Measurements from ENCODE around the gene PIF1. TPM values are rescaled to one million over a fixed set of nuclear protein-coding genes. Genes with fewer than 3 reads are reported as not detected.

The PIF1 gene
- total and polyA plus RNA-seq, 7 experiments from 2014 or later: 0.34 to 30.2 (median 1.0) TPM; not detected in 4

DNA sequence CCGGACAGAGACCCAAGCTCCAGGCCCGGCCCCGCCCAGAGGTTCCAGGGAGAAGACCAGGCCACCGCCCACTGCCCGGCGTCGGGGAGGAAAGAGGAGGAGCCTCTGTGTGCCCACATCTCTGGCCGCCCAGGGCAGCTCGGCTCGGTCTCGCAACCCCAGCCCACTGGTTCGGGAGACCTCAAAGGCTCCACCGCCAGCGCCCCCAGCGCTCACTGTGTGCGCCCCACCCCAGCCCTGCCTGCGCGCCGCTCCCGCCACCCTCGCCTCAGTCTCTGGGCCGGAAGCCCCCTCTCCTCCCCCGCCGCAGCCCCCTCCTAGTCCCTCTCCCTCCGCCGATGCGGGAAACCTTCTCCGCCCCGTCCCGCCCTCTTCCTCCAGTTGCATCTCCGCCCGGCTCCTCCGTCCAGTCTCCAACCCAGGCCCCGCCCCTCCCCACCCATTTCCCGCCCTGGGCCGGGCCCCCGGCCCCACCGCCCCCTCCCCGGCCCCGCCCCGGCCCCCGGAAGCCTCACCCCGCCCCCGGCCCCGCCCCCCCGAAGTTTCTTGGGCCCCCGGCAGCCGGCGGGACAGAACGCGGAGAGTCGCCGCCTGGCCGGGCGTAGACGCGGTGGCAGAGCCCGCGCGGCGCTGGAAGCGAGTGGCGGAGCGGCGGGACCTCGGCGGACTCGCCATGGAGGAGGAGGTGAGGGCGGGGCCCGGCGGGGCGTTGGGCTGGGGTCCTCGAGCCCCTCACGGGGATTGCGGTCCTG is 16.1 kb upstream of the PIF1 start, which contains the start of gene PLEKHO2:
Gene PLEKHO2, plus strand, starts transcription at position 572 of the 752 bp plus-strand sequence. Its CDS starts 102 bp downstream, at position 674.
- Histone ChIP-seq H3K36me3 (ENCODE audit: control insufficient read depth in 2 of 3, insufficient read depth in 3 of 3, low read length in 3 of 3) (no peaks in the 10 kb centered on the region), H3K4me1 (ENCODE audit: control insufficient read depth in 2 of 2, insufficient read depth in 2 of 2, low read length in 2 of 2) (peaks cover 48 to 61% of the 10 kb centered on the region in 2 donors), H3K4me3 (ENCODE audit: low read length) (peak within 1 kb of the TSS; percentile 65), H3K27ac (ENCODE audit: low read depth, low read length) (peak within 1 kb of the TSS; percentile 81), H3K9me3 (ENCODE audit: control insufficient read depth in 2 of 3, low read length in 3 of 3) (no peaks in the 10 kb centered on the region), H3K27me3 (ENCODE audit: control insufficient read depth in 2 of 2, insufficient read depth in 2 of 2, low read length in 2 of 2) (no peaks in the 10 kb centered on the region)
- H3K4me3 Mint-ChIP-seq: peak within 1 kb of the TSS; percentile 85 to 98 (median 96)
- intact Hi-C loops (cut with micrococcal nuclease): loop anchor here (1.0 to 10.0 kb wide), 10 partner anchors 16 to 744 kb away; partner anchors contain the start of genes PIF1 (in 2 of the 2), SPG21 (in 2 of the 2), TRIP4 (in 2 of the 2) and PARP16 (in 1 of the 2)
- no peaks in the 10 kb centered on the region for H3K9me3 Mint-ChIP-seq
- DNase-seq (peak; percentile 70 to 88 (median 80)), ATAC-seq (peak; percentile 85)
- CTCF ChIA-PET: interaction anchor here (0.7 to 2.5 kb wide), 4 partner anchors 16 to 655 kb away, joined by 3 to 12 read pairs (median 3); partner anchors contain the start of gene PIF1
- H3K27me3 Mint-ChIP-seq: no peaks in the 10 kb centered on the region
- peaks cover 63 to 89% (median 86%) of the 10 kb centered on the region in 7 donors for H3K4me1 Mint-ChIP-seq
- peak within 1 kb of the TSS; percentile 83 to 96 (median 91) for H3K27ac Mint-ChIP-seq
- POLR2A ChIA-PET: interaction anchor here (1.2 to 7.1 kb wide), 3 partner anchors 36 to 245 kb away, joined by 3 to 115 read pairs (median 3); no protein-coding TSS in a partner anchor
- H3K36me3 Mint-ChIP-seq: peaks cover 0 to 9% (median 0%) of the 10 kb centered on the region in 5 donors

DNA sequence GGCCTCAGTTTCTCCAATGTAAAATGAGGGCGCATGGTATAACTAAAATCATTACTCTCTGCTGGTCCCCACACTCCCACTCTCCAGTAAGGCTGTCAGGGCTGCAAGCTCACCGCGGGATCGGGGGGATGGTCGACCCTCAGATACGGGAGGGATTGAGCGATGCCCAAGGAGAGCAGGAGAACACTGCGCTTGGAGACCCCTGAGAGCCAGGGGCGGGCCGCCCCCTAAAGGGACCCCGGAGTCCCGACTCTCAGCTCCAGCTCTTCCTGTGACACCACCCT is 15.6 kb upstream of the PIF1 start:
- peaks cover 51 to 66% of the 10 kb centered on the region in 2 donors for H3K4me1 ChIP-seq (ENCODE audit: control insufficient read depth in 2 of 2, insufficient read depth in 2 of 2, low read length in 2 of 2)
- ChIA-PET POLR2A (interaction anchor here (1.2 to 7.1 kb wide), 3 partner anchors 37 to 244 kb away, joined by 3 to 115 read pairs (median 3); no protein-coding TSS in a partner anchor), CTCF (interaction anchor here (0.7 to 2.5 kb wide), 4 partner anchors 15 to 109 kb away, joined by 3 to 12 read pairs (median 3); partner anchors contain the start of gene PIF1)
- Mint-ChIP-seq H3K4me3 (peak overlapping the region; percentile 76 to 98 (median 86)), H3K9me3 (no peaks in the 10 kb centered on the region), H3K36me3 (peaks cover 0 to 9% (median 0%) of the 10 kb centered on the region in 5 donors), H3K27me3 (no peaks in the 10 kb centered on the region), H3K4me1 (peaks cover 65 to 89% (median 86%) of the 10 kb centered on the region in 7 donors), H3K27ac (peak overlapping the region; percentile 76 to 92 (median 85))
- H3K36me3 ChIP-seq (ENCODE audit: control insufficient read depth in 2 of 3, insufficient read depth in 3 of 3, low read length in 3 of 3): no peaks in the 10 kb centered on the region
- peak overlapping the region; percentile 81 for H3K27ac ChIP-seq (ENCODE audit: low read depth, low read length)
- intact Hi-C loops (cut with micrococcal nuclease): loop anchor here (1.0 to 10.0 kb wide), 10 partner anchors 16 to 744 kb away; partner anchors contain the start of genes PIF1 (in 2 of the 2), SPG21 (in 2 of the 2), TRIP4 (in 2 of the 2) and PARP16 (in 1 of the 2)
- no peak for DNase-seq
- no peak for ATAC-seq
- H3K9me3 ChIP-seq (ENCODE audit: control insufficient read depth in 2 of 3, low read length in 3 of 3): no peaks in the 10 kb centered on the region
- H3K27me3 ChIP-seq (ENCODE audit: control insufficient read depth in 2 of 2, insufficient read depth in 2 of 2, low read length in 2 of 2): no peaks in the 10 kb centered on the region
- peak overlapping the region; percentile 65 for H3K4me3 ChIP-seq (ENCODE audit: low read length)

GRCh38 chr15:64837502-64837901 is 12.1 kb upstream of the PIF1 start:
- ATAC-seq (peak; percentile 17), DNase-seq (peak in 7 of 9 donors; percentile 57 to 76 (median 73))
- Mint-ChIP-seq H3K27me3 (no peaks in the 10 kb centered on the region), H3K36me3 (peaks cover 0 to 5% (median 0%) of the 10 kb centered on the region in 5 donors), H3K4me1 (peaks cover 42 to 62% (median 58%) of the 10 kb centered on the region in 7 donors), H3K4me3 (peak overlapping the region; percentile 29 to 80 (median 70)), H3K9me3 (peaks cover 0 to 2% (median 0%) of the 10 kb centered on the region in 11 donors), H3K27ac (peak overlapping the region; percentile 78 to 94 (median 89))
- ChIA-PET POLR2A (interaction anchor here (0.6 to 7.1 kb wide), 6 partner anchors 9 to 69 kb away, joined by 3 to 115 read pairs (median 4); partner anchors contain the start of gene PIF1), CTCF (interaction anchor here (0.5 to 3.1 kb wide), 11 partner anchors 11 to 371 kb away, joined by 3 to 23 read pairs (median 5); partner anchors contain the start of gene PIF1)
- H3K27ac ChIP-seq (ENCODE audit: low read depth, low read length): peak overlapping the region; percentile 38
- intact Hi-C loops (cut with micrococcal nuclease): loop anchor here in 1 of 2 donors (5.0 kb wide), 2 partner anchors 190 to 460 kb away; partner anchors contain the start of genes MTFMT and RNU5A-1
- no peaks in the 10 kb centered on the region for H3K27me3 ChIP-seq (ENCODE audit: control insufficient read depth in 2 of 2, insufficient read depth in 2 of 2, low read length in 2 of 2)
- H3K36me3 ChIP-seq (ENCODE audit: control insufficient read depth in 2 of 3, insufficient read depth in 3 of 3, low read length in 3 of 3): no peaks in the 10 kb centered on the region
- H3K4me3 ChIP-seq (ENCODE audit: low read length): no peak overlapping the region
- H3K9me3 ChIP-seq (ENCODE audit: control insufficient read depth in 2 of 3, low read length in 3 of 3): no peaks in the 10 kb centered on the region
- H3K4me1 ChIP-seq (ENCODE audit: control insufficient read depth in 2 of 2, insufficient read depth in 2 of 2, low read length in 2 of 2): peaks cover 39 to 46% of the 10 kb centered on the region in 2 donors

- Histone ChIP-seq H3K27me3 (ENCODE audit: control insufficient read depth in 2 of 2, insufficient read depth in 2 of 2, low read length in 2 of 2) (no peaks in the 10 kb centered on the region), H3K36me3 (ENCODE audit: control insufficient read depth in 2 of 3, insufficient read depth in 3 of 3, low read length in 3 of 3) (no peaks in the 10 kb centered on the region), H3K4me1 (ENCODE audit: control insufficient read depth in 2 of 2, insufficient read depth in 2 of 2, low read length in 2 of 2) (peaks cover 37 to 43% of the 10 kb centered on the region in 2 donors), H3K9me3 (ENCODE audit: control insufficient read depth in 2 of 3, low read length in 3 of 3) (no peaks in the 10 kb centered on the region), H3K4me3 (ENCODE audit: low read length) (no peak overlapping the region), H3K27ac (ENCODE audit: low read depth, low read length) (peak overlapping the region; percentile 38)
- H3K36me3 Mint-ChIP-seq: peaks cover 0 to 2% (median 0%) of the 10 kb centered on the region in 5 donors
- peak overlapping the region; percentile 16 to 80 (median 72) for H3K4me3 Mint-ChIP-seq
- H3K9me3 Mint-ChIP-seq: peaks cover 0 to 2% (median 0%) of the 10 kb centered on the region in 11 donors
- ChIA-PET POLR2A (interaction anchor here (0.6 to 7.1 kb wide), 6 partner anchors 10 to 1658 kb away, joined by 3 to 115 read pairs (median 3); partner anchors contain the start of gene PIF1), CTCF (interaction anchor here (1.0 to 3.1 kb wide), 12 partner anchors 9 to 247 kb away, joined by 3 to 23 read pairs (median 4); partner anchors contain the start of gene PIF1)
- intact Hi-C loops (cut with micrococcal nuclease): loop anchor here in 1 of 2 donors (5.0 kb wide), 2 partner anchors 191 to 461 kb away; partner anchors contain the start of genes MTFMT and RNU5A-1
- H3K27ac Mint-ChIP-seq: peak overlapping the region; percentile 44 to 91 (median 81)
- no peaks in the 10 kb centered on the region for H3K27me3 Mint-ChIP-seq
- peaks cover 42 to 56% (median 52%) of the 10 kb centered on the region in 7 donors for H3K4me1 Mint-ChIP-seq
- ATAC-seq (no peak), DNase-seq (no peak)
Measured at GRCh38 chr15:64836023-64836536, 10.6 kb upstream of the PIF1 start.

DNA sequence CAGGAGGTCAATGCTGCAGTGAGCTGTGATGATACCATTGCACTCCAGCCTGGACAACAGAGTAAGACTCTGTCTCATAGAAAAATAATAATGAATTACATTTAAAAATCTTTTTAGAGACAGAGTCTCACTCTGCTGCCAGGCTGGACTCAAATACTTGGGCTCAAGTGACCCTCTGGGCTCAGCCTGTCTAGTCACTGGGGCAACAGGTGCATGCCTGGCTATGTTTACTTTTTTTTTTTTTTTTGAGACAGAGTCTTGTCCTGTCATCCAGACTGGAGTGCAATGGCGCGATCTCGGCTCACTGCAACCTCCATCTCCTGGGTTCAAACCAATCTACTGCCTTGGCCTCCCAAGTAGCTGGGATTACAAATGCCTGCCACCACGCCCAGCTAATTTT is 8.2 kb upstream of the PIF1 start:
- Mint-ChIP-seq H3K9me3 (peaks cover 0 to 2% (median 0%) of the 10 kb centered on the region in 11 donors), H3K36me3 (peaks cover 0 to 2% (median 0%) of the 10 kb centered on the region in 5 donors), H3K4me3 (no peak overlapping the region), H3K27me3 (no peaks in the 10 kb centered on the region), H3K4me1 (peaks cover 31 to 37% (median 35%) of the 10 kb centered on the region in 7 donors), H3K27ac (no peak overlapping the region)
- peaks cover 28 to 35% of the 10 kb centered on the region in 2 donors for H3K4me1 ChIP-seq (ENCODE audit: control insufficient read depth in 2 of 2, insufficient read depth in 2 of 2, low read length in 2 of 2)
- no peaks in the 10 kb centered on the region for H3K36me3 ChIP-seq (ENCODE audit: control insufficient read depth in 2 of 3, insufficient read depth in 3 of 3, low read length in 3 of 3)
- ChIA-PET CTCF (interaction anchor here (0.6 kb wide), 3 partner anchors 59 to 1573 kb away, joined by 4 to 5 read pairs (median 4); no protein-coding TSS in a partner anchor), POLR2A (interaction anchor here (1.5 kb wide), 1 partner anchor 60 kb away, joined by 5 read pairs; no protein-coding TSS in a partner anchor)
- no peak overlapping the region for H3K27ac ChIP-seq (ENCODE audit: low read depth, low read length)
- ATAC-seq (no peak), DNase-seq (no peak)
- H3K9me3 ChIP-seq (ENCODE audit: control insufficient read depth in 2 of 3, low read length in 3 of 3): no peaks in the 10 kb centered on the region
- intact Hi-C loops (cut with micrococcal nuclease): loop anchor here in 1 of 2 donors (2.0 kb wide), 1 partner anchor 671 kb away; the partner anchor contains the start of gene PPIB
- no peaks in the 10 kb centered on the region for H3K27me3 ChIP-seq (ENCODE audit: control insufficient read depth in 2 of 2, insufficient read depth in 2 of 2, low read length in 2 of 2)
- H3K4me3 ChIP-seq (ENCODE audit: low read length): no peak overlapping the region

All from naive thymus-derived CD4-positive, alpha-beta T cell (primary cell).